ENCODE results near the gene MORF4L2. TPM values are rescaled to one million over a fixed set of nuclear protein-coding genes. Genes with fewer than 3 reads are reported as not detected.

MORF4L2 gene
- total and polyA plus RNA-seq, 2 of the 8 experiments (the other 6 are each of a cell fraction or from before 2014, with no cell fraction given): 235 to 373 TPM

DNA sequence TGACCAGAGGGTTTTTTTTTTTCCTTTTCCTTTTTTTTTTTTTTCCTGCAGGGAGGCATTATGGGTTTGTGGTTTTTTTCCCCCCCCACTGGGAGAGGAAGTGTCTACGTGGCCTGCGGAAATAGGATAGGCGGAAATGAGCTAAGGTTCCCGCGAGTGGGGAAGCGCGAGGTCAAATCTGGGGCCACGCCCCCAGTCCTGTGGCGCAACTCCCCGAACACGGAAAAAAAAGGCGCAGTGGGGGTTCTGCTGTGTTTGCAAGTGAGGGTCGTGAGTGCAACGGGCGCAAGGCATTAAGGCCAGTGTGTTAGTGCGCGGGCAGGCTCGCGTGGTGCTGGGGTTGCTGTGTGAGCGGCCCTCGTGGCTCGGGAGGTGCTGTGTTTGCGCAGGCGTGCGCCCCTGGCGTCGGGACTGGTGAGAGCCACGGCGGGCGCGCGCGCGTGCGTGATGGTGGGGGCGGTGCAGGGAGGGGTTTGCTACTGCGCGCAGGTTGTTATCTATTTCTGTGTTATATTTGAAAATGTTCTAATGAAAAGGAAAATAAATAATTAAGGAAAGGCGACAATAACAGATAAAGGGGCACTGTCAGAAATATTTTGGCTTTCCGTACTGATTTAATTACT lies 685 bp upstream of the MORF4L2 start (continued):
- TF ChIP-seq TAF1 (IDR thresholded peaks at IDR 0.05; ENCODE audit: low read depth, low read length): peak; percentile 5
- TF ChIP-seq SUZ12 (IDR thresholded peaks at IDR 0.05; ENCODE audit: low read length): no peak
- peak; percentile 11; the same call in 1 of the 2 replicates for TF ChIP-seq ATF2 (IDR thresholded peaks at IDR 0.05; ENCODE audit: low read length)
- no peak for TF ChIP-seq YY1 (IDR thresholded peaks at IDR 0.05; ENCODE audit: low read depth, low read length)
- TF ChIP-seq CTCF (IDR thresholded peaks at IDR 0.05; ENCODE audit: control extremely low read depth in 1 of 3, insufficient read depth in 1 of 3, low read depth in 1 of 3, low read length in 3 of 3): peak; percentile 15 to 39 (median 35); a peak in 2 of 4 replicates
- TF ChIP-seq SP1 (IDR thresholded peaks at IDR 0.05; ENCODE audit: low read depth, low read length): no peak
- TF ChIP-seq HDAC2 (IDR thresholded peaks at IDR 0.05; ENCODE audit: borderline replicate concordance in 1 of 2, low read depth in 2 of 2, low read length in 2 of 2): peak in 1 of 2 experiments; percentile 82; a peak in 2 of 4 replicates
- TF ChIP-seq, protein P1, sequence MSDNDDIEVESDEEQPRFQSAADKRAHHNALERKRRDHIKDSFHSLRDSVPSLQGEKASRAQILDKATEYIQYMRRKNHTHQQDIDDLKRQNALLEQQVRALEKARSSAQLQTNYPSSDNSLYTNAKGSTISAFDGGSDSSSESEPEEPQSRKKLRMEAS (IDR thresholded peaks at IDR 0.05): peak; percentile 84
- no peak for TF ChIP-seq CBX5 (IDR thresholded peaks at IDR 0.05; ENCODE audit: low read depth, low read length)
